ENCODE data around the gene HID1. TPM values are rescaled to one million over a fixed set of nuclear protein-coding genes. Genes with fewer than 3 reads are reported as not detected.
A peak's percentile ranks its signal among the peaks of the same experiment; 100 is the strongest.

The HID1 gene
- polyA plus RNA-seq, 1 donor from 2014 or later: 26.6 TPM

DNA sequence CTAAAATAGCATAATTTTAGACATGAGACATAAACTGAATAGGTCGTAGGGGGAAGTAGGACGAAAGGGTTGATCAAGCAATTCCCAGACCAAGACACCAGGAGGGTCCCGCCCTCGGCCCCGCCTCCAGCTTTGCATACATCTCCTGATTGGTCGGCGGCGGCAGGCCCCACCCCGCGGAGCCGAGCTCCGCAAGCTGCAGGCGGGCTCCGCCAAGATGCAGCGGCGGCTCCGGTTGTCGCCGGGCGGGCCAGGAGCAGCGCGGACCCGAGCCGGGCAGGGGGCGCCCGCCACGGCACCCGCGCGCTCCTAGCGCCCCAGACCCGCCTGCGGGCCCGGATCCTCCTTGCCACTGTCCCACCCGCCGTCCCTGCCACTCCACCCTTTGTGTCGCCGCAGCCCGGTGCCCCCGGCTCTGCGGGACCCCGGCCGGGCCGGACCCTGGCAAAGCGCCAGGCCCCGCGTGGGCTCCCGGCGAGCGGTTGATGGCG, 14.9 kb upstream of the HID1 start, which contains the start of gene CDR2L:
TSS of gene CDR2L (plus strand) at position 215 of the 491 bp plus-strand sequence. CDS start 412 bp downstream, outside the sequence.
- no peaks in the 10 kb centered on the region for H3F3A ChIP-seq (ENCODE audit: insufficient read depth, low read length, poor library complexity, severe bottlenecking)
- peak; percentile 47 for TF ChIP-seq TAF1 (IDR thresholded peaks at IDR 0.05; ENCODE audit: low read depth)
- TF ChIP-seq SMC3 (conservative IDR thresholded peaks at IDR 0.05; ENCODE audit: poor library complexity): peak; percentile 31
- peak; percentile 15 for TF ChIP-seq RAD21 (conservative IDR thresholded peaks at IDR 0.05)
- TF ChIP-seq, protein P1, sequence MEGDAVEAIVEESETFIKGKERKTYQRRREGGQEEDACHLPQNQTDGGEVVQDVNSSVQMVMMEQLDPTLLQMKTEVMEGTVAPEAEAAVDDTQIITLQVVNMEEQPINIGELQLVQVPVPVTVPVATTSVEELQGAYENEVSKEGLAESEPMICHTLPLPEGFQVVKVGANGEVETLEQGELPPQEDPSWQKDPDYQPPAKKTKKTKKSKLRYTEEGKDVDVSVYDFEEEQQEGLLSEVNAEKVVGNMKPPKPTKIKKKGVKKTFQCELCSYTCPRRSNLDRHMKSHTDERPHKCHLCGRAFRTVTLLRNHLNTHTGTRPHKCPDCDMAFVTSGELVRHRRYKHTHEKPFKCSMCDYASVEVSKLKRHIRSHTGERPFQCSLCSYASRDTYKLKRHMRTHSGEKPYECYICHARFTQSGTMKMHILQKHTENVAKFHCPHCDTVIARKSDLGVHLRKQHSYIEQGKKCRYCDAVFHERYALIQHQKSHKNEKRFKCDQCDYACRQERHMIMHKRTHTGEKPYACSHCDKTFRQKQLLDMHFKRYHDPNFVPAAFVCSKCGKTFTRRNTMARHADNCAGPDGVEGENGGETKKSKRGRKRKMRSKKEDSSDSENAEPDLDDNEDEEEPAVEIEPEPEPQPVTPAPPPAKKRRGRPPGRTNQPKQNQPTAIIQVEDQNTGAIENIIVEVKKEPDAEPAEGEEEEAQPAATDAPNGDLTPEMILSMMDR (IDR thresholded peaks at IDR 0.05; ENCODE audit: poor library complexity, severe bottlenecking): peak; percentile 33
- TF ChIP-seq, protein P2, sequence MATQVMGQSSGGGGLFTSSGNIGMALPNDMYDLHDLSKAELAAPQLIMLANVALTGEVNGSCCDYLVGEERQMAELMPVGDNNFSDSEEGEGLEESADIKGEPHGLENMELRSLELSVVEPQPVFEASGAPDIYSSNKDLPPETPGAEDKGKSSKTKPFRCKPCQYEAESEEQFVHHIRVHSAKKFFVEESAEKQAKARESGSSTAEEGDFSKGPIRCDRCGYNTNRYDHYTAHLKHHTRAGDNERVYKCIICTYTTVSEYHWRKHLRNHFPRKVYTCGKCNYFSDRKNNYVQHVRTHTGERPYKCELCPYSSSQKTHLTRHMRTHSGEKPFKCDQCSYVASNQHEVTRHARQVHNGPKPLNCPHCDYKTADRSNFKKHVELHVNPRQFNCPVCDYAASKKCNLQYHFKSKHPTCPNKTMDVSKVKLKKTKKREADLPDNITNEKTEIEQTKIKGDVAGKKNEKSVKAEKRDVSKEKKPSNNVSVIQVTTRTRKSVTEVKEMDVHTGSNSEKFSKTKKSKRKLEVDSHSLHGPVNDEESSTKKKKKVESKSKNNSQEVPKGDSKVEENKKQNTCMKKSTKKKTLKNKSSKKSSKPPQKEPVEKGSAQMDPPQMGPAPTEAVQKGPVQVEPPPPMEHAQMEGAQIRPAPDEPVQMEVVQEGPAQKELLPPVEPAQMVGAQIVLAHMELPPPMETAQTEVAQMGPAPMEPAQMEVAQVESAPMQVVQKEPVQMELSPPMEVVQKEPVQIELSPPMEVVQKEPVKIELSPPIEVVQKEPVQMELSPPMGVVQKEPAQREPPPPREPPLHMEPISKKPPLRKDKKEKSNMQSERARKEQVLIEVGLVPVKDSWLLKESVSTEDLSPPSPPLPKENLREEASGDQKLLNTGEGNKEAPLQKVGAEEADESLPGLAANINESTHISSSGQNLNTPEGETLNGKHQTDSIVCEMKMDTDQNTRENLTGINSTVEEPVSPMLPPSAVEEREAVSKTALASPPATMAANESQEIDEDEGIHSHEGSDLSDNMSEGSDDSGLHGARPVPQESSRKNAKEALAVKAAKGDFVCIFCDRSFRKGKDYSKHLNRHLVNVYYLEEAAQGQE (IDR thresholded peaks at IDR 0.05; ENCODE audit: borderline replicate concordance): no peak
- TF ChIP-seq MXI1 (conservative IDR thresholded peaks at IDR 0.05; ENCODE audit: poor library complexity, severe bottlenecking): no peak
- TF ChIP-seq EP300 (conservative IDR thresholded peaks at IDR 0.05; ENCODE audit: poor library complexity, severe bottlenecking): no peak
- no peak for TF ChIP-seq EZH2 (IDR thresholded peaks at IDR 0.05; ENCODE audit: borderline replicate concordance, insufficient read depth, low read length, poor library complexity, severe bottlenecking)
- TF ChIP-seq POLR2AphosphoS5 (IDR thresholded peaks at IDR 0.05): peak; percentile 91
- H3K27me3 ChIP-seq (ENCODE audit: insufficient read depth, low read depth, low read length): no peaks in the 10 kb centered on the region
- no peaks in the 10 kb centered on the region for H3K36me3 ChIP-seq (ENCODE audit: insufficient read depth, low read length)
- H3K4me3 ChIP-seq (ENCODE audit: low read length): peak within 1 kb of the TSS; percentile 90
- no peaks in the 10 kb centered on the region for H3K9me3 ChIP-seq (ENCODE audit: low read length)
- peak within 1 kb of the TSS; percentile 70 for H3K4me2 ChIP-seq (ENCODE audit: low read length)
- peak within 1 kb of the TSS; percentile 25 for H2AFZ ChIP-seq (ENCODE audit: low read depth, low read length)
- no peaks in the 10 kb centered on the region for H3K9me2 ChIP-seq (ENCODE audit: insufficient read depth, low read length)
- H3K27ac ChIP-seq (ENCODE audit: low read length): peak within 1 kb of the TSS; percentile 75
- H3K79me2 ChIP-seq (replicated peaks; ENCODE audit: insufficient read depth, low read length): peaks cover 20% of the 10 kb centered on the region
- peak within 1 kb of the TSS; percentile 87 for H3K9ac ChIP-seq (ENCODE audit: low read length)
- no peaks in the 10 kb centered on the region for H4K20me1 ChIP-seq (ENCODE audit: insufficient read depth)

DNA sequence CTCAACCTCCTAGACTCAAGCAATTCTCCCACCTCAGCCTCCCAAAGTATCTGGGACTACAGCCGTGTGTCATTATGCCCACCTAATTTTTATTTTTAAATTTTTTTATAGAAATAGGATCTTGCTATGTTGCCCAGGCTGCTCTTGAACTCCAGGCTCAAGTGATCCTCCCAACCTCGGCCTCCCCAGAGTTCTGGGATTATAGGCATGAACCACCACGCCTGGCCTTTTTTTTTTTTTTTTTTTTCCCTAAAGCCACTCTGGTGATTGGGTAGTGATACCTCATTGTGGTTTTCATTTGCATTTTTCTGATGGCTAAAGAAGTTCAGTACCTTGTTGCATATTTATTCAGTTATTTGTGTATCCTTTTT, 13.6 kb upstream of the HID1 start:
- H3K27ac ChIP-seq (ENCODE audit: low read length): no peak overlapping the region
- TF ChIP-seq MXI1 (conservative IDR thresholded peaks at IDR 0.05; ENCODE audit: poor library complexity, severe bottlenecking) (no peak), SMC3 (conservative IDR thresholded peaks at IDR 0.05; ENCODE audit: poor library complexity) (no peak), POLR2AphosphoS5 (IDR thresholded peaks at IDR 0.05) (no peak), RAD21 (conservative IDR thresholded peaks at IDR 0.05) (no peak), TAF1 (IDR thresholded peaks at IDR 0.05; ENCODE audit: low read depth) (no peak), EP300 (conservative IDR thresholded peaks at IDR 0.05; ENCODE audit: poor library complexity, severe bottlenecking) (no peak), EZH2 (IDR thresholded peaks at IDR 0.05; ENCODE audit: borderline replicate concordance, insufficient read depth, low read length, poor library complexity, severe bottlenecking) (no peak)
- TF ChIP-seq, protein P1 (IDR thresholded peaks at IDR 0.05; ENCODE audit: poor library complexity, severe bottlenecking): no peak
- no peak overlapping the region for H2AFZ ChIP-seq (ENCODE audit: low read depth, low read length)
- peaks cover 20% of the 10 kb centered on the region for H3K79me2 ChIP-seq (replicated peaks; ENCODE audit: insufficient read depth, low read length)
- H4K20me1 ChIP-seq (ENCODE audit: insufficient read depth): no peaks in the 10 kb centered on the region
- H3K27me3 ChIP-seq (ENCODE audit: insufficient read depth, low read depth, low read length): no peaks in the 10 kb centered on the region
- no peak overlapping the region for H3K4me3 ChIP-seq (ENCODE audit: low read length)
- no peaks in the 10 kb centered on the region for H3F3A ChIP-seq (ENCODE audit: insufficient read depth, low read length, poor library complexity, severe bottlenecking)
- no peak overlapping the region for H3K9ac ChIP-seq (ENCODE audit: low read length)
- no peak overlapping the region for H3K4me2 ChIP-seq (ENCODE audit: low read length)
- no peaks in the 10 kb centered on the region for H3K9me2 ChIP-seq (ENCODE audit: insufficient read depth, low read length)
- H3K36me3 ChIP-seq (ENCODE audit: insufficient read depth, low read length): no peaks in the 10 kb centered on the region
- no peaks in the 10 kb centered on the region for H3K9me3 ChIP-seq (ENCODE audit: low read length)

Measured in neural cell (in vitro differentiated cells).